Suprapubic skin (tissue), 4 donors: Measurements from ENCODE around the gene ADAMTSL2.

Experiments used
- POLR2A ChIP-seq, 2 donors: fragments of 450-650 bp; IDR thresholded peaks; one replicate each; pipeline ENCODE4 v1.6.1; 2017; ENCODE audit warnings: antibody characterized with exemption in 2 of 2, mild to moderate bottlenecking in 2 of 2, moderate library complexity in 2 of 2
- POLR2AphosphoS5 ChIP-seq, 3 donors: sonication (generic); formaldehyde crosslinking; IDR thresholded peaks; one replicate each; pipeline ENCODE4 v1.6.1; 2017; ENCODE audit warnings: antibody characterized with exemption in 3 of 3
- TF ChIP-seq, protein P1 (sequence below), 2 donors: fragments of 200-600 bp in 1 of 2; fragments of 450-650 bp in 1 of 2; sonication (generic) in 1 of 2; IDR thresholded peaks; one replicate each; pipeline ENCODE4 v1.5.1; 2016 to 2019; ENCODE audit warnings: antibody characterized with exemption in 2 of 2, mild to moderate bottlenecking in 1 of 2, moderate library complexity in 1 of 2

- TF ChIP-seq, protein P1, sequence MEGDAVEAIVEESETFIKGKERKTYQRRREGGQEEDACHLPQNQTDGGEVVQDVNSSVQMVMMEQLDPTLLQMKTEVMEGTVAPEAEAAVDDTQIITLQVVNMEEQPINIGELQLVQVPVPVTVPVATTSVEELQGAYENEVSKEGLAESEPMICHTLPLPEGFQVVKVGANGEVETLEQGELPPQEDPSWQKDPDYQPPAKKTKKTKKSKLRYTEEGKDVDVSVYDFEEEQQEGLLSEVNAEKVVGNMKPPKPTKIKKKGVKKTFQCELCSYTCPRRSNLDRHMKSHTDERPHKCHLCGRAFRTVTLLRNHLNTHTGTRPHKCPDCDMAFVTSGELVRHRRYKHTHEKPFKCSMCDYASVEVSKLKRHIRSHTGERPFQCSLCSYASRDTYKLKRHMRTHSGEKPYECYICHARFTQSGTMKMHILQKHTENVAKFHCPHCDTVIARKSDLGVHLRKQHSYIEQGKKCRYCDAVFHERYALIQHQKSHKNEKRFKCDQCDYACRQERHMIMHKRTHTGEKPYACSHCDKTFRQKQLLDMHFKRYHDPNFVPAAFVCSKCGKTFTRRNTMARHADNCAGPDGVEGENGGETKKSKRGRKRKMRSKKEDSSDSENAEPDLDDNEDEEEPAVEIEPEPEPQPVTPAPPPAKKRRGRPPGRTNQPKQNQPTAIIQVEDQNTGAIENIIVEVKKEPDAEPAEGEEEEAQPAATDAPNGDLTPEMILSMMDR (IDR thresholded peaks at IDR 0.05), result no peak
- TF ChIP-seq POLR2AphosphoS5 (IDR thresholded peaks at IDR 0.05), result no peak
- no peak for TF ChIP-seq POLR2A (IDR thresholded peaks at IDR 0.05)
Observed at GRCh38 chr9:133591116-133591910, 56.8 kb downstream of the ADAMTSL2 start.
